ENCODE measurements around the gene SFMBT1.
A peak's percentile ranks its signal among the peaks of the same experiment; 100 is the strongest.

- TF ChIP-seq, protein P1, sequence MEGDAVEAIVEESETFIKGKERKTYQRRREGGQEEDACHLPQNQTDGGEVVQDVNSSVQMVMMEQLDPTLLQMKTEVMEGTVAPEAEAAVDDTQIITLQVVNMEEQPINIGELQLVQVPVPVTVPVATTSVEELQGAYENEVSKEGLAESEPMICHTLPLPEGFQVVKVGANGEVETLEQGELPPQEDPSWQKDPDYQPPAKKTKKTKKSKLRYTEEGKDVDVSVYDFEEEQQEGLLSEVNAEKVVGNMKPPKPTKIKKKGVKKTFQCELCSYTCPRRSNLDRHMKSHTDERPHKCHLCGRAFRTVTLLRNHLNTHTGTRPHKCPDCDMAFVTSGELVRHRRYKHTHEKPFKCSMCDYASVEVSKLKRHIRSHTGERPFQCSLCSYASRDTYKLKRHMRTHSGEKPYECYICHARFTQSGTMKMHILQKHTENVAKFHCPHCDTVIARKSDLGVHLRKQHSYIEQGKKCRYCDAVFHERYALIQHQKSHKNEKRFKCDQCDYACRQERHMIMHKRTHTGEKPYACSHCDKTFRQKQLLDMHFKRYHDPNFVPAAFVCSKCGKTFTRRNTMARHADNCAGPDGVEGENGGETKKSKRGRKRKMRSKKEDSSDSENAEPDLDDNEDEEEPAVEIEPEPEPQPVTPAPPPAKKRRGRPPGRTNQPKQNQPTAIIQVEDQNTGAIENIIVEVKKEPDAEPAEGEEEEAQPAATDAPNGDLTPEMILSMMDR (IDR thresholded peaks at IDR 0.05), result no peak
- TF ChIP-seq POLR2A (IDR thresholded peaks at IDR 0.05), result peak in 1 of 2 donors; percentile 41
These were observed 959 bp downstream of the SFMBT1 start for GRCh38 chr3:53044711-53045517.

All from heart left ventricle (tissue), 13 donors.